Measurements from ENCODE around the gene AHI1. TPM values are rescaled to one million over a fixed set of nuclear protein-coding genes. Genes with fewer than 3 reads are reported as not detected.

The AHI1 gene
- total RNA-seq, 6 experiments from 2014 or later, result 14.6 to 19.1 (median 17.0) TPM

GRCh38 chr6:135296715-135297114, 200.8 kb downstream of the AHI1 start:
- H3K27ac Mint-ChIP-seq, result no peak overlapping the region
- no peak for TF ChIP-seq CTCF (IDR thresholded peaks at IDR 0.05)
- H3K36me3 Mint-ChIP-seq (ENCODE audit: low read depth), result peaks cover 27% of the 10 kb centered on the region
- DNase-seq, result no peak
- no peaks in the 10 kb centered on the region for H3K27me3 Mint-ChIP-seq (ENCODE audit: insufficient read depth)
- H3K9me3 Mint-ChIP-seq, result peaks cover 4% of the 10 kb centered on the region
- H3K4me1 Mint-ChIP-seq (ENCODE audit: low read depth), result peaks cover 42% of the 10 kb centered on the region
- no peak overlapping the region for H3K4me3 Mint-ChIP-seq

GRCh38 chr6:135295085-135295484, 202.5 kb downstream of the AHI1 start:
- Mint-ChIP-seq H3K4me1 (ENCODE audit: low read depth) (peaks cover 31% of the 10 kb centered on the region), H3K9me3 (peaks cover 4% of the 10 kb centered on the region), H3K4me3 (no peak overlapping the region), H3K36me3 (ENCODE audit: low read depth) (peaks cover 24% of the 10 kb centered on the region), H3K27ac (no peak overlapping the region), H3K27me3 (ENCODE audit: insufficient read depth) (no peaks in the 10 kb centered on the region)
- DNase-seq, result no peak
- TF ChIP-seq CTCF (IDR thresholded peaks at IDR 0.05), result no peak

- DNase-seq, result no peak
- no peak for TF ChIP-seq CTCF (IDR thresholded peaks at IDR 0.05)
- peaks cover 26% of the 10 kb centered on the region for H3K36me3 Mint-ChIP-seq (ENCODE audit: low read depth)
These were observed 206.1 kb downstream of the AHI1 start for GRCh38 chr6:135291288-135292076.

GRCh38 chr6:135289816-135290215, 207.7 kb downstream of the AHI1 start:
- no peak for DNase-seq
- no peak for TF ChIP-seq CTCF (IDR thresholded peaks at IDR 0.05)
- Mint-ChIP-seq H3K27me3 (ENCODE audit: insufficient read depth) (no peaks in the 10 kb centered on the region), H3K36me3 (ENCODE audit: low read depth) (peaks cover 20% of the 10 kb centered on the region), H3K9me3 (no peaks in the 10 kb centered on the region), H3K4me3 (no peak overlapping the region), H3K4me1 (ENCODE audit: low read depth) (peaks cover 9% of the 10 kb centered on the region), H3K27ac (no peak overlapping the region)

More at GRCh38 chr6:135291288-135292076, 206.1 kb downstream of the AHI1 start:
- peaks cover 4% of the 10 kb centered on the region for H3K9me3 Mint-ChIP-seq
- H3K27ac Mint-ChIP-seq, result no peak overlapping the region
- no peaks in the 10 kb centered on the region for H3K27me3 Mint-ChIP-seq (ENCODE audit: insufficient read depth)
- H3K4me1 Mint-ChIP-seq (ENCODE audit: low read depth), result peaks cover 14% of the 10 kb centered on the region
- no peak overlapping the region for H3K4me3 Mint-ChIP-seq

GRCh38 chr6:135286962-135287538, 210.5 kb downstream of the AHI1 start:
- peaks cover 20% of the 10 kb centered on the region for H3K36me3 Mint-ChIP-seq (ENCODE audit: low read depth)
- no peak for DNase-seq
- no peaks in the 10 kb centered on the region for H3K27me3 Mint-ChIP-seq (ENCODE audit: insufficient read depth)
- H3K4me1 Mint-ChIP-seq (ENCODE audit: low read depth), result peaks cover 9% of the 10 kb centered on the region
- H3K9me3 Mint-ChIP-seq, result no peaks in the 10 kb centered on the region
- H3K27ac Mint-ChIP-seq, result no peak overlapping the region
- H3K4me3 Mint-ChIP-seq, result no peak overlapping the region
- TF ChIP-seq CTCF (IDR thresholded peaks at IDR 0.05), result no peak
